NCI-H510A treated with DMSO at 0.1 percent for 48 hours (cell line): ENCODE data around the gene RNF208.

Experiments
- DNase-seq: peaks from one replicate; lab custom pipeline; 2025; lab: John Stamatoyannopoulos, UW

The RNF208 gene

DNA sequence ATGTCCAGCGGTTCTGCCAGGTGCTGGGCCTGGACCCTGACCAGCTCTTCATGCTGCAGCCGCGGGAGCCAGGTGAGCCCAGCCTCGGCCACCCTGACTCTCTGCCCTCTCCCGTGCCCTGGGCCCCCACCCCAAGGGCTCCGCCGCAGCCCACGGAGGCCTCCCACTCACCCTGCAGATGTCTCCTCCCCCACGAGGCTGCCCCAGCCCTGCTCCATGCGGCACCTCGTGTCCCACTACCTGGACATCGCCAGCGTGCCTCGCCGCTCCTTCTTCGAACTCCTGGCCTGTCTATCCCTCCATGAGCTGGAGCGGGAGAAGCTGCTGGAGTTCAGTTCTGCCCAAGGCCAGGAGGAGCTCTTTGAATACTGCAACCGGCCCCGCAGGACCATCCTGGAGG lies 7.4 kb downstream of the RNF208 start:
- DNase-seq: no peak

DNA sequence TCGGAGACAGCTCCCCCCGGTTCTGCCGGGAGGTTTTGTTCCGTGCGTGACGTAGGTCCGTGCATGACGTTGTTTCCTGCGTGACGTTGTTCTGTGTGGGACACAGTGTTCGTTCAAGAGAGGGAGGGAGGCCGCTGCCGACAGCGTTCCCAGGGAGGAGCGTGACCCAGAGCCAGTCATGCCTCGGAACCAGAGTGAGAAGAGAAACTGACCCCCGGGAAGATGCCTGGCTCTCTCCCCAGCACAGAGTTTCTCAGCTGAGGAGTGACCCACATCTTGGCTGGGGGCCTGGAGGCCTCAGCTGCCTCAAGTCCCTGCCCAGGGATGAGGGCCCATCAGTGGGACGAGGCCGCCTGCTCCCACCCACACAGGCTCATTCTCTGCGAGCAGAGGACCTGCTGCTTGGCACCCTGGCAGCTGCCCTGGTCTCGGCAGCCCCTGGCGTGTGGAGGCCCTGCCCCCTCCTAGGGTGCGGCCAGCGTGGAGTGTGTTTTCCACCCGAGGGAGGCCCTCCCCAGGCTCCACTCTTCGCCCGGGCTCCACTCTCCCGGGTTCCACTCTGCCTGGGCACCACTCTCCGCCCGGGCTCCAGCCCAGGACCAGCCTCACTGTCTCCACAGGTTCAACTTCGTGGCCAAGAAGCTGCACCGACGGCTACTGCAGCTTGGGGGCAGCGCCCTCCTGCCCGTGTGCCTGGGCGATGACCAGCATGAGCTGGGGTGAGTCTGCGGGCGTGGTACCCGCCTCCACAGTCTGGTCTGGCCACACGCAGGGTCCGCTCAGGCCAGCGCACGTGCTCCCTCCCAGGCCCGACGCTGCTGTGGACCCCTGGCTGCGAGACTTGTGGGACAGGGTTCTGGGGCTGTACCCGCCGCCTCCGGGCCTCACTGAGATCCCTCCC lies 8.6 kb downstream of the RNF208 start:
- no peak for DNase-seq

DNA sequence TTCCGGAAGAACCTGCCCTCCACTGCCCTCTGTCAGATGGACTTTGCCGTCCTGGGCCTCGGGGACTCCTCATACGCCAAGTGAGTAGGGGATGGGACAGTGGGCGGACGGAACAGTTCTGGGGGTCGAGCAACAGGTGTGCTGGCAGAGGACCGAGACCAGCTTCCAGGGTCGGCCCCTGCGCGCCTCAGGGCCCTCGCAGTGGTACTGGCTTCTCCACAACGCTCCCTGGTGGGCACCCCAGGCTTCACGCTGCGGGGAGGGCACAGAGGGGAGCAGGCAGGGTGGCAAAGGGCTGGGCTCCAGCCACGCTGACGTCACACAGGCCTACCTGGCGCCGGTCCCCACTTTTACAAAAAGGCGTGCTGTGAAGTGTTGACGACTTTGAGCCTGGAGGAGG lies 9.5 kb downstream of the RNF208 start:
- DNase-seq: no peak

DNA sequence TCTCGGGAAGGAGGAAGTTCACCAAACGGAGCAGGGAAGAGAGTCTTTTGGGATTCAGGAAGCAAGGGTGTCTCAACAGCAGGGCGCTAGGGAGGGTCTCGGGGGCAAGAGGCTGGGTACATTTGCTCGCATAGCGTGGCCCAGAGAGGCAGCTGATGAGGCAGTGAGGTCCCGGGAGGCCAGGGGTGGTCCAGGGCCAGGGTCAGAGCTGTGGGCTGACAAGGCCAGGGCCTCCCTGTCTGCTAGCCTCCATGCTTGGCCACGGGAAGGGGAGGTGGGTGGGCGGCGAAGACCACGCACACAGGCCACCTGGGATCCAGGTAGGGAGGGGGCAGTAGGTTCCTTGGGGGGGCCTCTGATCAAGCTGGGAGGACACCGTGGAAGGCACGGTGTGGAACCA lies 10.5 kb downstream of the RNF208 start:
- no peak for DNase-seq

DNA sequence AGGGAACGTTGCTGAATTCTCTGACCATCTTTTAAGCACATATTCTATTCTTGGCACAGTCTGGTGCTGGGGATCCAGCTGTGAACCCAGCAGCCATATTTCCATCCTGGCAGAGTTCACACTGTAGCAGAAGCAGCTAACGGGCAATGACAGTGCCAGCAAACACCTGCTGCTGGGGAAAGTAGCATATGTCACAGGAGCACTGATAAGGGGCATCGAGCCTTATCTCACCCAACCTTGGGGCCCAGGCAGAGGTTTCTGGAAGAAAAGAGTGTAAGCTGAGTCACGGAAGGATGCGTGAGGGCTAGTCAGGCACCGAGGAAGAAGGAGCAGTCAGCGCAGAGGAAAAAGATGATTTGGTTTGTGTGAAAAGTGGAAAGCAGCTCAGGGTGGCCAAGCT lies 15.4 kb downstream of the RNF208 start:
- no peak for DNase-seq

DNA sequence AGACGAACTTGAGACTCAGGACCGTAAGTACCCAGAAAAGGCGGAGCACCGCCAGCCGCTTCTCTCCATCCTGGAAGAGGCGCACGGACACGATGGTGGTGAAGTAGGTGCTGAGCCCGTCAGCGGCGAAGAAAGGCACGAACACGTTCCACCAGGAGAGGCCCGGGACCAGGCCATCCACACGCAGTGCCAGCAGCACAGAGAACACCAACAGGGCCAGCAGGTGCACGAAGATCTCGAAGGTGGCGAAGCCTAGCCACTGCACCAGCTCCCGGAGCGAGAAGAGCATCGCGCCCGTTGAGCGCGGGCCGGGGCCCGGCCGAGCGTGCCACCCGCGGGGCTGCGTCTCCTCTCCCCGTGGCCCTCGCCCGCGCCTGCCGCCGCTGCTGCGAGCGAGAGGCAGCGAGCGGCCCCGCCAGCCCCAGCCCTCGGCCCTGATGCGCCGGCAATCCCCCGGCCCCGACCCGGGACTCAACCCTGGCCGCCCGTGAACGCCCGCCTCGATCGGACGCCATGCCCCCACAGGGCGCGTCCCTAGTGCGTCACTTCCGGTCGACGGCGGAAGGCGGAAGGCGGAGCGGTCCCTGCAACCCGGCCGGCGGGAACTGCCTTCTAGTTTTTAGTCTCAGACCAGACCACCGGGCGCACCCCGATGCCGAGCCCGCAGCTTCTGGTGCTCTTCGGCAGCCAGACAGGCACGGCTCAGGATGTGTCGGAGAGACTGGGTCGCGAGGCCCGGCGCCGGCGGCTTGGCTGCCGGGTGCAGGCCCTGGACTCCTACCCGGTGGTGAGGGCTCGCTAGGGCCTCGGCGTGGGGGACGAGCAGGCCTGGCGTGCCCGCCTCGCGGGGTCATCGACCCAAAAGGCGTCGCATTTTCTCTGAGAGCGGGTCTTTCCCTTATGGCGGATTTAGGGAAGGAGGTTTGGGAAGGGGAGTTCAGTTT lies 16.6 kb downstream of the RNF208 start, which contains the start of the genes NDOR1 and TMEM203:
TSS of gene NDOR1 (plus strand) at position 575 of the 944 bp plus-strand sequence. CDS start at position 653, 78 bp downstream.
TSS of gene TMEM203 (minus strand) at position 523 of the 944 bp plus-strand sequence. CDS start at position 289, 234 bp downstream.
- peak; percentile 63 for DNase-seq

DNA sequence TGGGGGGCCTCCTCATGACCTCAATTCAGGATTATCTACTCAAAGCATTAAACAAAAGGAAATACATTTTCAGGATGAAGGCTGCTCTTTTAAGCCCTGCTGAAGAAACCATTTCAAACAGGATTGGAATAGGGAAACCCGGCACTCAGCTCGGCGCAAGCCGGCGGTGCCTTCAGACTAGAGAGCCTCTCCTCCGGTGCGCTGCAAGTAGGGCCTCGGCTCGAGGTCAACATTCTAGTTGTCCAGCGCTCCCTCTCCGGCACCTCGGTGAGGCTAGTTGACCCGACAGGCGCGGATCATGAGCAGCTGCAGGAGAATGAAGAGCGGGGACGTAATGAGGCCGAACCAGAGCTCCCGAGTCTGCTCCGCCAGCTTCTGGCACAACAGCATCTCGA lies 17.3 kb downstream of the RNF208 start:
- DNase-seq: no peak

DNA sequence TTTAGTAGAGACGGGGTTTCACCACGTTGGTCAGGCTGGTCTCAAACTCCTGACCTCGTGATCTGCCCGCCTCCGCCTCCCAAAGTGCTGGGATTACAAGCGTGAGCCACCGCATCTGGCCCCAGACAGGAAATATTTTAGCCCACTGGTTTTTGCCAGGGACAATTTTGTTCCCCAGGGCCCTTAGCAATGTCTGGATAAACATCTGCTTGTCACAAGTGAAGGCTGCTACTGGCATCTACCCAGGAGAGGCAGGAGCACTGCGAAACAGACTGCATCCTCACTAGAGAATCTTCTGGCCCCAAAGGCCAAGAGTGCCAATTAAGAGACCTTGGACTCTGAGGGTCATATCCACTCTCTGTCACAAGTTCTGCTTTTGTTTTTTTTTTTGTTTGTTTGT lies 19.1 kb downstream of the RNF208 start:
- no peak for DNase-seq

DNA sequence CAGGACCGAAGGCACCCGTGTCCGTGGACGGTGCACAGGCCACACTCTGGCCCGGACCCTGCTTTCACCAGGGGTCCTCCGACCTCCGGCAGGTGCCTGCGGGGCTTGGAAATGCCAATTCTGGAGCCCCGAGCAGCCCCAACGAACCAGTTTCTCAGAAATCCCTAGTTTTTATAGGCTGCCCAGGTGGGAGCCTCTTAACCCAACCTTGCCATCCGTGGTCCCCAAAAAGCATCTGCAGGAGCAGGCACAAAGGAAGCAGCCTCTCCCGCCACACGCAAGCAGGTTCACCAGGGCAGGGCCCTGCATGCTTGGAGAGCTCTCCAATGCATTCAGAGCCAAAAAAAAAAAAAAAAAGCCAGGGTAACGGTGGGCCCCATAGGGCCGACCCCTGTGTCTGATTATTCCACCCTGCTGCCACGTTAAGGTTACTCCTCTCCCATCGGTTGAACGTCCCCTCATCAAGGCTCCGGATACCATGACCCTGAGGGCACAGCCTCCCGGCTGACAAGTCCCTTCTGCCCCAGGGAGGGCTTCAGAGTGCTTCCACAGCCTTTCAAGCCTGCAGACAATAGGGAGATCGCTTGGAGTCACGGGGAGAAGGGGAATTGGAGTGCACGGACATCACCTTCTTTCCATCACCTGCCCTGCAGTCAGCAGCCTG lies 20.7 kb downstream of the RNF208 start:
- no peak for DNase-seq

DNA sequence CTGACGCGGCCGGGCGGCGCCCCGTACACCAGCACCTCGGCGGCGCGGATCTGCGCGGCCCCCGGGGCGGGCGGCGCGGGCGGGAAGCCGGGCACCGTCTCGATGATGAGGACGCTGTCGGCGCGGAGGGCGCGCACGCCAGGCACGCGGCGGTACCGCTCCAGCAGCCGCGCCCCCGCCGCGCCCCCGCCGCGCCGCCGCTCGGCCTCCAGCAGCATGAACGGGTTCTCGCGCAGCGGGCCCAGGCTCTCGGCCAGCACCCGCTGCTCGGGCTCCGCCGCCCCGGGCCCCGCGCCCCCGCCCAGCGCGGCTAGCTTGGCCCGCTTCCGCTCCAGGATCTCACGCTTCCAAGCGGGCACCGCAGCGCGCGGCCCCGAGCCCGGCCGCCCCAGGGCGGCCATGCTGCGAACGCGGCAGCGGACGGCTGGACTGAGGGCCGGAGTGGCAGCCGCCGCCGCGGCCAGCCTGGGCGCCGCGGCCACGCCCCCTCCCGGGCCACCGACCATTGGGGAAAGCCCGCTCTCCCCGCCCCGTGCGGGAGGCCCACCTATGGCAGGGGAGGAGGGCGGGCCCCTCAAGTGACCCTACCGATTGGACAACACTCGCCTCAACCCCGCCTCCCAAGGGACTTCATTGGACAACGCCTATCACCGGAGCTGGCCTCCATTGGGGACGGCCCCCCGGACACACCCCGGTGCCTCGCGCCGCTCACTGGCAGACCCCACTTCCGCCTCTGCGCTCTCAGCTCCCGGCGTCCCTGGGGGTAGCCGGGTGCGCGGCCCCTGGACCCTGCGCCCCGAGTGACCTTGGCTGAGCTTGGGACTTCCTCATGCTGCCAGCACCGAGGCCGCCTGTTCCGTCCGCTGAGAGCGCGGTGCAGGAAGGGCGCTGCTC lies 21.5 kb downstream of the RNF208 start, which contains the start of gene TPRN:
TSS of gene TPRN (minus strand) at position 431 of the 894 bp plus-strand sequence. CDS start at position 401, 30 bp downstream.
- DNase-seq: peak; percentile 96

DNA sequence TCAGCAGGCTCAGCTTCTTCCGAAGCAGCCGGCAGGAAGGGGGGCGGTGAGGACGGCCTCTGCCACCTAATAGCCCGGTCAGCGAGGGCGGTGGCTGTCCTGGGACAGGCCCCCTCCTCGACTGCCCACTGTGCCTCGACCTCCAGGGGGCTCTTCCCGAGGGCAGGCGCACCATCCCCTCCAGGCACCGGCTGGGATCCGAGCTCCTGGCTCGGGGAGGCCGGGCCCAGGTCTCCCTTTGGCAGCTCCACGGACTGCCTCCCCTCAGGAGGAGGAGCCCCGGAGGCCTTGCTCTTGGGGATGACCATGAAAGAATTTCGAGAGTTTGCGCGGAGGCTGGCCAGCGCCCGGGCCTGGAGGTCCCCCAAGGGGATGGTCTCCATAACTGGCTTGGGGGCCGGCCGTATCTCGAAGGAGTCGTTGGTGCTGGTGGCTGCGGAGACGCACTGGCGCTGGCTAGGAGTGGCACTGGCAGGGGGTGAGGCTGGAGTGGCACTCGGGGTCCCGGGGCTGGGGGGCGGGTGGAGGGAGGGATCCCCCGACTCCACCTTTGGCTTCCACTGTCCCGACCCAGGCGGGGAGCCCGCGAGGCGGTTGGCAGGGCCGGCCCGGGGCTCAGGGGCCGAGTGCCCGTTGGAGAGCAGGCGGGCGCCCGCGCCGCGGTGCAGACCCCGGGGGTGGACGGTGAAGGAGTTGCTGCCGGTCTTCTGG lies 22.5 kb downstream of the RNF208 start:
- DNase-seq: no peak

DNA sequence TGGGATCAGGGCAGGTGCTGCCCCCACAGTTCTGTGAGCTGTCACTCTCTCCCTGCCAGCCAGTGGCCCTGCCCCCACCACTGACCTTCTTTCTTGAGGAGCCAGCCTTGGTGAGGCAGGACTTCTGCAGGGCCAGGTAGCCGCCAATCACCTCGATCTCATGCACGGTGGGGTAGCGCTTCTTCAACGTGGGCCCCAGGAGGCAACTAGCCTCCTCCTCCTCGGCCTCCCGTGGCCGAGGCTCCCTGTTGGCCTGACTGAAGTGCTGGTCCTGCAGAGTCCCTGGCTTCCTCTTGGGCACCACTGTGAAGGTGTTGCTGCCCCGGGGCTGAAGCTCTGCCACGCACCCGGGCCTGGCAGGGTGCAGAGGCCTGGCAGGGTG lies 23.1 kb downstream of the RNF208 start:
- DNase-seq: no peak

DNA sequence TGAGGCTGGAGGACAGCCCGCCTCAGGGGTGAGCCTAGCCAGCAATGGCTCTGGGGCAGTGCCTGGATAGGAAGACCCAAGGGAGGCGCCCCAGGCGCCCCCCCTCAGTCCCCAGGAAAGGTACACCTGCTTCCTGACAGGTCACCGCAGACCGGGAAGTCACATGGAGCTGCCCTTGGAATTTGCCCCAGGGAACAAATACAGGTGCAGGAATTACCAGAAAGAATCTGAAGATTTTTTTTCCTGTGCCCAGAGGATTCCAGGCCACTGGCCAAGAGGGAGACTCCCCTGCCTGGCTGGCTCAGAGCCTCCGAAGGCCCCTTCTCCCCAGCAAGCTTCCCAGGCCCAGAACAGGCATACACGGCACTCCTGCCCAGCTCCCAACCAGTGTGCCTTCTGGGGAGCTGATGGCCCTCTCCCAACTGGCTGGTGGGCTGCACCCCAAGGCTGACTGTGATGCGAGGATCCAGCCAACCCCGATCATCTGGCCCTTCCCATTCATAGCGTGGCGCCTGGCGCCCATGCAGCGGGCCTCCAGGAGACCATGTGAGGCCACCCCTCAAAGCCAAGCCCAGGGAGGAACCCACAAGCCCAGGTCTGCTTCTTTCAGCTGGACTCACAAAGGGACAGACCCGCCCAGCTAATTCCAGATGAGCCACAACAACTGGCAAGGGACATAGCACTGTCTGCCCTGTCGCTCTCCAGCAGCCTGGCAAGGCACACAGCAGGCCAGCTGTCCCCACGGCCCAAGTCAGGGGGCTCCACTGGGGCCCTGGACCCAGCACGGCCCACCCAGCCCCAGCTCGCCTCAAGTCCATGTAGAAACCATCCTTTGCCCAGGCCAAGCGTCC lies 23.8 kb downstream of the RNF208 start:
- peak; percentile 14 for DNase-seq

DNA sequence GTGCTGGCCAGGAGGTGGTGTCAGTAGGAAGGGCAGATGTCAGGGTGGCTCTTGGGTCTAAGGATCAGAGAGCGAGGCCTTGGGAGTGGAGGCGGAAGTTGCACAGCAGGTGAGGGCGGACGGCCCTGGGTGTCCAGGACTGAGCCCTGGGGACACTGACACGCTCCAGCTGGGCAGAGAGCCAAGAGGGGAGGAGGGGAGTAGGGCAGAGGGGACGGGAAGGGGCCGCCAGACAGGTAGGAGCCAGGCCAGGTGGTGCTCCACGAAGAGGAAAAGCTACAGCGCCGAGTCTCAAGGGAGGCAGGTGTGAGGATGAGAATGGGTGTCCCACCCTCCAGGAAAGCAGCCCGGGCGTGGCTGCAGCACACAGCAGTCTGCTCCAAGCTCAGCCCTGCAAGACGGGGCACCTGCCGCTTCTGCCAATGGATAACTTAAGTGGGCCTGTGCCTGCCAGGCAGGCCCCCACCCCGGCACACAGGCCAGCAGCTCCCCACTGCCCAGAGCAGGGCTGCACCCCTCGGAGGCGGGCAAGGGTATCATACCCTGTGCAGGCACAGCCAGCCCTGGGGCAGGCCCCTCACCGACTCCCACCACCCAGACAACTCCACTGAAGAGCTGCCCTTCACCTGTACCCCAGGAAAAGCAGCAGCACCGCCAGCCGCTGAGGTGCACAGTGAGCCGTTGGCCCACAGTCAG lies 26.4 kb downstream of the RNF208 start:
- DNase-seq: peak; percentile 94

DNA sequence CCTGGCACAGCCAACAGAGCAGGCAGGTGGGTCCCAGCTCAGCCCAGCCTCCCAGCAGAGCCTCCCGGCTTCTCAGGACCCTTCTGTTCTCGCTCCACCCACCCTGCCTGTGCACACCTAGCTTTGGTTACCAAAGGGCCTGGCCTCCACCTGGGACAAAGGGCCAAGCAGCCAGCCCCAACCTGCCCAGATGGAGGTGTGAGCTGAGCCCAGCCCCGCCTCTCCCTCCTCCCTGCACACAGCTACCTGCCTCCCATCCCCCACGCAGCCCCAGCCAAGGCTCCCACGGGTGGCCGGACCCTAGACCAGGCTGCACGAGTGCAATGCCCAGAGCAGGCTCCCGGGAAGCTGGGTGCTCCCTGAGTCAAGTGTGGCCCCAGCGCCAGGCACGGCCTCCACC lies 27.1 kb downstream of the RNF208 start:
- peak; percentile 75 for DNase-seq

DNA sequence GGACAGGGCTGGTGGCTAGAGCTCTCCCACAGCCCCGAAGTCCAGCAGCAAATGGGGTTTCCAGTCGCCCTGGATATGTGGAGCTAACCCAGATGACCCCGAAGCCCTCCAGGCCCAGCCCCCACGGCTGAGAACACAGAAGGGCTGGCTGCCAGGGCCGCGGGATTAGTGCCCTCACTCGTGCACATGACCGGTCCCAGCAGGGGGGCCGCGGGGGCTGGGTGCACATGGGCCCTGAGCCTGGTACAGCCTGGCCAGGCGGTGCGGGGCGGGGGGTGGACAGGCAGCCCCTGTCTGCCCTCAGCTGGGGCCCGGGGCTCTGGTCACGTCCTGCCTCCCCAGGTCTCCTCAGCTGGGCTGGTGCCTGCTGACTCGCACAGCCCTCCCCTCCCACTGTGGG lies 27.7 kb downstream of the RNF208 start:
- DNase-seq: no peak

DNA sequence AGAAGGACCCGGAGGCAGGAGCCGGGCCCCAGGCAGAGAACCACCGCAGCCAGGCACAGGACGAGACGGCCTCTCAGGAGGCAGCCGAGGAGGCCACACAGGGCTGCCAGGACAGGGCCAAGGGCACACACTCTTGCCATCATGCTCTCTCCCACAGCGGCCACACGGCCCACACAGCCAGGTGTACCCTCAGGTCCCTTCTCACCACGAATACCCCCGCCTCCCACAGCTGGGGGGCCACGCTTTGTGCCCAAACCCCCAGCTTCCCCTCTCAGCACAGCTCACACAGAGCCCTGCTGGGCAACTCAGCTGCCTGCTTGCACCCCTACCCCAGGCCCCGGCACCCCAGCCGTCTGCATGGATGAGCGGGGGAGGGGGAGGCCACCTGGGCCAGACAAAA lies 28.3 kb downstream of the RNF208 start:
- no peak for DNase-seq

DNA sequence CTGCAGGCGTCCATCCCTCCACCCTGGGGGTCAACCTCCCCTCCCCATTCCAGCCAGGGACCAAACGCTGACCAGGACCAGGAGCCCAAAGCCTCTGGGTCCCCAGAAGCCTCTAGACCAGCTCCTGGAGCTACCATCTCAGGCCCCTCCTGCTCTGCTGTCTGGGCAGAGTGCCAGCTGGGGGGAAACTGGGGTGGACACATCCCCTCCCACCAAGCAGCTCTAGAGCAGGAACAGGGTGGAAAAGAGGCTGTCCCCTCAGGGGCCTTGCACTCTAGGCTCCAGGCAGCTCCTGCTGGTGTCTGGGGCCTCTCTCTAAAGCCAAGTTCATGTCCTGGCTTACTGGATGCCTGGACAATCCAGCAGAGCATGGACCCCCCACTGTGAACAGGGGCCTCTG lies 29.2 kb downstream of the RNF208 start:
- DNase-seq: no peak

DNA sequence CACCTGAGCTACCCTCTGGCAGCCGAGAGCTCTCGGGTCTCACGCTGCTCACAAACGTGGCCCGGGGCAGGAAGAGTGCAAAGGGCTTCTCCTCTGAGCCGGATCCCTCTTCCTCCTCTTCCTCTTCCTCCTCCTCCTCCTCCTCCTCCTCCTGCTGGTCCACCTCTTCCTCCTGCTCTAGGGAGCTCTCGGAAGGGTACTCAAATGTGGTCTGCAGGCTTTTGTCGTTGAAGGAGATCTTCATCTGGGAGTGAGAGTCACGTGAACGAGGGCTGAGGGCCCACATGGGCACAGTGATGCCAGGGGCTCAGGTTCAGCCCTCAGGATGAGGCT lies 29.6 kb downstream of the RNF208 start:
- no peak for DNase-seq
